Measurements from ENCODE around the gene GPSM3. TPM values are rescaled to one million over a fixed set of nuclear protein-coding genes. Genes with fewer than 3 reads are reported as not detected.
A peak's percentile ranks its signal among the peaks of the same experiment; 100 is the strongest.

Gene GPSM3
- total and polyA plus RNA-seq, 2 of the 13 experiments (the other 11 are each of a cell fraction or from before 2014, with no cell fraction given), result 0.18 to 6.2 TPM

GRCh38 chr6:32177183-32177787 lies 15.2 kb downstream of the GPSM3 start (continued):
- no peak for TF ChIP-seq ZBTB40 (IDR thresholded peaks at IDR 0.05)
- no peak; the same call in 1 of the 2 replicates for TF ChIP-seq ZBTB40 (CRISPR knock-in tag; IDR thresholded peaks at IDR 0.05)
- no peak for TF ChIP-seq NCOR1 (IDR thresholded peaks at IDR 0.05; ENCODE audit: borderline replicate concordance, low read length)
- TF ChIP-seq MXD1 (CRISPR knock-in tag; IDR thresholded peaks at IDR 0.05), result no peak
- TF ChIP-seq ZBTB4 (CRISPR knock-in tag; IDR thresholded peaks at IDR 0.05; ENCODE audit: borderline replicate concordance), result no peak
- no peak; a peak in 1 of 4 replicates for TF ChIP-seq KLF16 (CRISPR knock-in tag; IDR thresholded peaks at IDR 0.05)
- TF ChIP-seq ZNF207 (IDR thresholded peaks at IDR 0.05; ENCODE audit: borderline replicate concordance), result no peak
- peak; percentile 63 for TF ChIP-seq CREM (IDR thresholded peaks at IDR 0.05)
- TF ChIP-seq CREM (CRISPR knock-in tag; IDR thresholded peaks at IDR 0.05), result no peak
- TF ChIP-seq PREB (CRISPR knock-in tag; IDR thresholded peaks at IDR 0.05), result no peak
- no peak for TF ChIP-seq MAFF (IDR thresholded peaks at IDR 0.05; ENCODE audit: low read depth, low read length)
- TF ChIP-seq ZFP36L1 (CRISPR knock-in tag; IDR thresholded peaks at IDR 0.05), result no peak
- no peak for TF ChIP-seq ZNF543 (CRISPR knock-in tag; IDR thresholded peaks at IDR 0.05)
